Measurements from ENCODE around the gene CSNK1G1. TPM values are rescaled to one million over a fixed set of nuclear protein-coding genes. Genes with fewer than 3 reads are reported as not detected.

The CSNK1G1 gene
- polyA plus RNA-seq, 2 of the 4 experiments (the other 2 are of a cell fraction): 11.0 to 36.3 TPM

DNA sequence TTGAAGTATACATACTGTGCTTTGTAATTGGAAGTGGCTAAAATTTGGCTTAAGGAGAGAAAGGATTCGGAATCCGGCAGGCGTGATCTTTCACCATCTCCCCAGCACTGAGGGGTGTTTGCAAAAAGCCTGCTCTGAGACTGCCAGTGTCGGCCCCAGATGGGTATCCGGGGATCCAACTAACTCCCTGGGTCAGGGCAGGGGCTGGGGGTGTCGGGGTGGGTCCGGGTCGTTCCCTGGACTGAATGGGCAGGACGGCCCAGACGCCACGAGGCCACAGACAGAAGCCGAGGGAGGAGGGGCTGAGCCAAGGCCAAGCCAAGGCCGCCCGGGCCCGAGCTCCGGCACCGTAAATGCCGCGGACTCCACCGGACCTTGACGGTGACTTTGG, 193.5 kb downstream of the CSNK1G1 start:
- no peaks in the 10 kb centered on the region for H3K9me3 ChIP-seq
- ChIA-PET CTCF (interaction anchor here (1.1 to 5.7 kb wide), 8 partner anchors 8 to 553 kb away, joined by 3 to 69 read pairs (median 4); partner anchors contain the start of gene SNX22), POLR2A (interaction anchor here (0.7 to 2.3 kb wide), 5 partner anchors 9 to 225 kb away, joined by 3 to 19 read pairs (median 7); partner anchors contain the start of gene TRIP4)
- ATAC-seq: peak; percentile 62 to 69
- under 1% methylated on average over 7 of the region's 21 CpGs for WGBS (ENCODE audit: missing lambda C conversion rate)
- FAIRE-seq: no peak
- DNase-seq (ENCODE audit: low read depth in 1 of 2, low spot score in 1 of 2): peak in 1 of 2 experiments; percentile 46
- TF ChIP-seq POLR2A (IDR thresholded peaks at IDR 0.05; ENCODE audit: low read length) (no peak), HOXA7 (CRISPR knock-in tag; IDR thresholded peaks at IDR 0.05) (no peak), FOXS1 (CRISPR knock-in tag; IDR thresholded peaks at IDR 0.05) (no peak), JUNB (IDR thresholded peaks at IDR 0.05) (no peak), CHD4 (IDR thresholded peaks at IDR 0.05; ENCODE audit: borderline replicate concordance) (no peak), CBX2 (IDR thresholded peaks at IDR 0.05; ENCODE audit: borderline replicate concordance, low read depth) (no peak), EHF (CRISPR knock-in tag; IDR thresholded peaks at IDR 0.05) (no peak), KDM5A (IDR thresholded peaks at IDR 0.05) (no peak), CEBPB (IDR thresholded peaks at IDR 0.05) (no peak)
- TF ChIP-seq, protein P1, sequence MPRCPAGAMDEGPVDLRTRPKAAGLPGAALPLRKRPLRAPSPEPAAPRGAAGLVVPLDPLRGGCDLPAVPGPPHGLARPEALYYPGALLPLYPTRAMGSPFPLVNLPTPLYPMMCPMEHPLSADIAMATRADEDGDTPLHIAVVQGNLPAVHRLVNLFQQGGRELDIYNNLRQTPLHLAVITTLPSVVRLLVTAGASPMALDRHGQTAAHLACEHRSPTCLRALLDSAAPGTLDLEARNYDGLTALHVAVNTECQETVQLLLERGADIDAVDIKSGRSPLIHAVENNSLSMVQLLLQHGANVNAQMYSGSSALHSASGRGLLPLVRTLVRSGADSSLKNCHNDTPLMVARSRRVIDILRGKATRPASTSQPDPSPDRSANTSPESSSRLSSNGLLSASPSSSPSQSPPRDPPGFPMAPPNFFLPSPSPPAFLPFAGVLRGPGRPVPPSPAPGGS (IDR thresholded peaks at IDR 0.05): no peak
- TF ChIP-seq, protein P2, sequence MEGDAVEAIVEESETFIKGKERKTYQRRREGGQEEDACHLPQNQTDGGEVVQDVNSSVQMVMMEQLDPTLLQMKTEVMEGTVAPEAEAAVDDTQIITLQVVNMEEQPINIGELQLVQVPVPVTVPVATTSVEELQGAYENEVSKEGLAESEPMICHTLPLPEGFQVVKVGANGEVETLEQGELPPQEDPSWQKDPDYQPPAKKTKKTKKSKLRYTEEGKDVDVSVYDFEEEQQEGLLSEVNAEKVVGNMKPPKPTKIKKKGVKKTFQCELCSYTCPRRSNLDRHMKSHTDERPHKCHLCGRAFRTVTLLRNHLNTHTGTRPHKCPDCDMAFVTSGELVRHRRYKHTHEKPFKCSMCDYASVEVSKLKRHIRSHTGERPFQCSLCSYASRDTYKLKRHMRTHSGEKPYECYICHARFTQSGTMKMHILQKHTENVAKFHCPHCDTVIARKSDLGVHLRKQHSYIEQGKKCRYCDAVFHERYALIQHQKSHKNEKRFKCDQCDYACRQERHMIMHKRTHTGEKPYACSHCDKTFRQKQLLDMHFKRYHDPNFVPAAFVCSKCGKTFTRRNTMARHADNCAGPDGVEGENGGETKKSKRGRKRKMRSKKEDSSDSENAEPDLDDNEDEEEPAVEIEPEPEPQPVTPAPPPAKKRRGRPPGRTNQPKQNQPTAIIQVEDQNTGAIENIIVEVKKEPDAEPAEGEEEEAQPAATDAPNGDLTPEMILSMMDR (IDR thresholded peaks at IDR 0.05): no peak
- H3K4me1 ChIP-seq: peaks cover 32% of the 10 kb centered on the region
- peak overlapping the region; percentile 95 for H3K4me2 ChIP-seq
- H3K27ac ChIP-seq: peak overlapping the region; percentile 85 to 92
- peak overlapping the region; percentile 80 for H3K4me3 ChIP-seq

DNA sequence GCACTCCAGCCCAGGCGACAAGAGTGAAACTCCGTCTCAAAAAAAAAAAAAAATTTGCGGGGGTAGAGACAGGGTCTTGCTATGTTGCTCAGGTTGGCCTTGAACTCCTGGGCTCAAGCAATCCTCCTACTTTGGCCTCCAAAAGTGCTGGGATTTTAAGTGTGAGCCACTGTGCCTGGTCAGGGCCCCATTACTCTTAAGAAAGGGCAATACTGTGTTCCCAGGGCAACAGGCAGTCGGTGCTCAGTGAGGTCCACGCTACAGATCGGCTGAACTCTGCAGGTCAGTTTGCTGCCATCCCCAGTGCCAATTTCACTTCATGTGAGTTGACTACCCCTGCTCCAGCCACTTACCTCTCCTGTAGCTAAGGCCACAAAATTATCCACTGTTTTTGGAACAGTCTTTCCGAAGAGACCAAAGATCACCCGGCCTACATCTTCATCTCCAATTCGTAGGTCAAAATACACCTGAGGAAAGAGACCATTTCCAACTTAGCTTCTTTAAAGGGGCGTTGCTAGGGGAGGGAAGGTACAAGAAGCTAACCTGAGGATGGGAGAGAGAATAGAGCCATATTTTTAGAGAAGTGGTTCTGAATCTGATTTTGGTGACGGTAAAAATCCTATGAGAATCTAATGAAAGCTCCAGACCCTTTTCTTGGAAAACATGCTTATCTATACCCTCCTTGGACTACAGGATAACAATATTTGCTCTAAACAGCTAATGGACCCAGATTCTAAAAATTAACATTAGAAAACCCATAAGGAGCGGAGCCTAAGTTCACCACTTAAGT, 194.1 kb downstream of the CSNK1G1 start:
- DNase-seq (ENCODE audit: low read depth in 1 of 2, low spot score in 1 of 2): no peak
- WGBS (ENCODE audit: missing lambda C conversion rate): 27% methylated on average over 12 of the region's 12 CpGs
- Histone ChIP-seq H3K9me3 (no peaks in the 10 kb centered on the region), H3K4me2 (peak overlapping the region; percentile 95), H3K4me3 (peak overlapping the region; percentile 80), H3K27ac (peak overlapping the region; percentile 85 to 92), H3K4me1 (peaks cover 32% of the 10 kb centered on the region)
- TF ChIP-seq HOXA7 (CRISPR knock-in tag; IDR thresholded peaks at IDR 0.05) (peak; percentile 55), EHMT2 (IDR thresholded peaks at IDR 0.05; ENCODE audit: low read depth) (no peak)
- FAIRE-seq: no peak
- CTCF ChIA-PET: interaction anchor here (0.6 to 5.7 kb wide), 9 partner anchors 8 to 552 kb away, joined by 3 to 69 read pairs (median 4); partner anchors contain the start of gene SNX22
- ATAC-seq: no peak
- POLR2A ChIA-PET: interaction anchor here (2.3 kb wide), 1 partner anchor 8 kb away, joined by 19 read pairs; no protein-coding TSS in a partner anchor

DNA sequence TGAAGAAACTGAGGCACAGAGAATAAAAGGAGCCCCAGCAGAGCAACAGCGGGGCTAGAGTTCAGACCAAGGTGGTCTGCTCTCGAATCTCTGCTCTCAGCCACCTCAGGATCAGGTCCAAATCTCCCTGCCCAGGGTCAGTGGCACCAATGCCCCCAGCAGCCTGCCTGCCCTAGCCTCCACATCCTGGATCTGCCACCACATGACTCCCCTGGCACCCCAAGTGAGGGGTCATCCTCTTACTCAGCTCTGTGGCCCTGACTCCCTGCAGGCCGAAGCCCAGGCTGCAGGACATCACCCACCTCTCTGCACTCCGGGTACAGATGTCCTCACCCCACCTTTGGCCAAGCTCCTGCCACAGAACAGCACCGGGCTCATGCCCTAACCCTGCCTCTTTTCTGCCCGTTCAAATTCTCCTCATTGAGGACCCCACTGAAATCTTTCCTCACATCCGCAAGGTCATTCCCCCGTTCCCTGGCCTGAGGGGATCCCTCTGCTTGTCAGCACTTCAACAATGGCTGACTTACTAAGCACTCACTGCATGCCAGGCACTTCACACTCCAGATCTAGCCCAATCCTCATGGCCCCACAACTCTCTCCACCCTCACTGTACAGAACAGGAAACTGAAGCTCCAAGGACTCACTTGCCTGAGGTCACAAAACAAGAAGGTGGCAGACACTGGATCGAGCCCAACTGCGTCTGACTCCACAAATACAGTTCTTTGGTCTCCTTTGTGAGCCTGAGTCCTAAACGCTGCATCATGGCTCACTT, 197.4 kb downstream of the CSNK1G1 start:
- FAIRE-seq (no peak), DNase-seq (ENCODE audit: low read depth in 1 of 2, low spot score in 1 of 2) (no peak), ATAC-seq (no peak)
- WGBS (ENCODE audit: missing lambda C conversion rate): 91% methylated on average over 11 of the region's 11 CpGs
- Histone ChIP-seq H3K4me3 (no peak overlapping the region), H3K27ac (no peak overlapping the region), H3K4me1 (peaks cover 21% of the 10 kb centered on the region), H3K9me3 (no peaks in the 10 kb centered on the region), H3K4me2 (no peak overlapping the region)
- POLR2A ChIA-PET: no interaction called here
- CTCF ChIA-PET: interaction anchor here (1.0 to 1.5 kb wide), 3 partner anchors 10 to 26 kb away, joined by 4 to 5 read pairs (median 4); no protein-coding TSS in a partner anchor
- TF ChIP-seq, protein P3, sequence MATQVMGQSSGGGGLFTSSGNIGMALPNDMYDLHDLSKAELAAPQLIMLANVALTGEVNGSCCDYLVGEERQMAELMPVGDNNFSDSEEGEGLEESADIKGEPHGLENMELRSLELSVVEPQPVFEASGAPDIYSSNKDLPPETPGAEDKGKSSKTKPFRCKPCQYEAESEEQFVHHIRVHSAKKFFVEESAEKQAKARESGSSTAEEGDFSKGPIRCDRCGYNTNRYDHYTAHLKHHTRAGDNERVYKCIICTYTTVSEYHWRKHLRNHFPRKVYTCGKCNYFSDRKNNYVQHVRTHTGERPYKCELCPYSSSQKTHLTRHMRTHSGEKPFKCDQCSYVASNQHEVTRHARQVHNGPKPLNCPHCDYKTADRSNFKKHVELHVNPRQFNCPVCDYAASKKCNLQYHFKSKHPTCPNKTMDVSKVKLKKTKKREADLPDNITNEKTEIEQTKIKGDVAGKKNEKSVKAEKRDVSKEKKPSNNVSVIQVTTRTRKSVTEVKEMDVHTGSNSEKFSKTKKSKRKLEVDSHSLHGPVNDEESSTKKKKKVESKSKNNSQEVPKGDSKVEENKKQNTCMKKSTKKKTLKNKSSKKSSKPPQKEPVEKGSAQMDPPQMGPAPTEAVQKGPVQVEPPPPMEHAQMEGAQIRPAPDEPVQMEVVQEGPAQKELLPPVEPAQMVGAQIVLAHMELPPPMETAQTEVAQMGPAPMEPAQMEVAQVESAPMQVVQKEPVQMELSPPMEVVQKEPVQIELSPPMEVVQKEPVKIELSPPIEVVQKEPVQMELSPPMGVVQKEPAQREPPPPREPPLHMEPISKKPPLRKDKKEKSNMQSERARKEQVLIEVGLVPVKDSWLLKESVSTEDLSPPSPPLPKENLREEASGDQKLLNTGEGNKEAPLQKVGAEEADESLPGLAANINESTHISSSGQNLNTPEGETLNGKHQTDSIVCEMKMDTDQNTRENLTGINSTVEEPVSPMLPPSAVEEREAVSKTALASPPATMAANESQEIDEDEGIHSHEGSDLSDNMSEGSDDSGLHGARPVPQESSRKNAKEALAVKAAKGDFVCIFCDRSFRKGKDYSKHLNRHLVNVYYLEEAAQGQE (IDR thresholded peaks at IDR 0.05): no peak
- TF ChIP-seq RNF2 (IDR thresholded peaks at IDR 0.05; ENCODE audit: borderline replicate concordance, low read depth) (no peak), MAZ (IDR thresholded peaks at IDR 0.05; ENCODE audit: borderline replicate concordance, low read depth, low read length) (no peak), HOXA7 (CRISPR knock-in tag; IDR thresholded peaks at IDR 0.05) (no peak), SREBF2 (IDR thresholded peaks at IDR 0.05) (no peak), ESRRA (IDR thresholded peaks at IDR 0.05; ENCODE audit: borderline replicate concordance, low read length) (no peak), RFX5 (IDR thresholded peaks at IDR 0.05) (no peak), CHD4 (IDR thresholded peaks at IDR 0.05; ENCODE audit: borderline replicate concordance) (no peak), NR3C1 (IDR thresholded peaks at IDR 0.05) (no peak), EHF (CRISPR knock-in tag; IDR thresholded peaks at IDR 0.05) (no peak)
- TF ChIP-seq, protein P4, sequence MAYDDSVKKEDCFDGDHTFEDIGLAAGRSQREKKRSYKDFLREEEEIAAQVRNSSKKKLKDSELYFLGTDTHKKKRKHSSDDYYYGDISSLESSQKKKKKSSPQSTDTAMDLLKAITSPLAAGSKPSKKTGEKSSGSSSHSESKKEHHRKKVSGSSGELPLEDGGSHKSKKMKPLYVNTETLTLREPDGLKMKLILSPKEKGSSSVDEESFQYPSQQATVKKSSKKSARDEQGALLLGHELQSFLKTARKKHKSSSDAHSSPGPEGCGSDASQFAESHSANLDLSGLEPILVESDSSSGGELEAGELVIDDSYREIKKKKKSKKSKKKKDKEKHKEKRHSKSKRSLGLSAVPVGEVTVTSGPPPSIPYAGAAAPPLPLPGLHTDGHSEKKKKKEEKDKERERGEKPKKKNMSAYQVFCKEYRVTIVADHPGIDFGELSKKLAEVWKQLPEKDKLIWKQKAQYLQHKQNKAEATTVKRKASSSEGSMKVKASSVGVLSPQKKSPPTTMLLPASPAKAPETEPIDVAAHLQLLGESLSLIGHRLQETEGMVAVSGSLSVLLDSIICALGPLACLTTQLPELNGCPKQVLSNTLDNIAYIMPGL (CRISPR knock-in tag; IDR thresholded peaks at IDR 0.05; ENCODE audit: borderline replicate concordance): no peak
- TF ChIP-seq, protein P5, sequence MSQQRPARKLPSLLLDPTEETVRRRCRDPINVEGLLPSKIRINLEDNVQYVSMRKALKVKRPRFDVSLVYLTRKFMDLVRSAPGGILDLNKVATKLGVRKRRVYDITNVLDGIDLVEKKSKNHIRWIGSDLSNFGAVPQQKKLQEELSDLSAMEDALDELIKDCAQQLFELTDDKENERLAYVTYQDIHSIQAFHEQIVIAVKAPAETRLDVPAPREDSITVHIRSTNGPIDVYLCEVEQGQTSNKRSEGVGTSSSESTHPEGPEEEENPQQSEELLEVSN (IDR thresholded peaks at IDR 0.05; ENCODE audit: borderline replicate concordance, low read depth): no peak

Data from A549 (cell line).